NB4 (cell line): ENCODE results near the gene CHIC2.
"Not testable (repeated sequence)": the region's sequence is repeated elsewhere in the genome, so short reads cannot be mapped to it uniquely, and the experiment has no call there.

Source experiments
- DNase-seq: peaks from one replicate; pipeline ENCODE4 v3.0.0; 2010; ENCODE audit warnings: low read depth
- H3K4me3 ChIP-seq: one replicate; pipeline ENCODE4 v1.5.1; 2011; ENCODE audit warnings: mild to moderate bottlenecking, low read depth, low read length, moderate library complexity
- MYC ChIP-seq: IDR thresholded peaks from 2 replicates; pipeline ENCODE4 v1.6.1; 2011; ENCODE audit warnings: low read depth, low read length
- POLR2A ChIP-seq: IDR thresholded peaks from 2 replicates; pipeline ENCODE4 v1.6.1; 2011; ENCODE audit warnings: mild to moderate bottlenecking; ENCODE audit not compliant: insufficient read length; ENCODE audit errors: extremely low read depth
- TF ChIP-seq, protein P1 (sequence below): IDR thresholded peaks from 2 replicates; pipeline ENCODE4 v1.6.1; 2011; ENCODE audit warnings: low read depth, low read length
- TF ChIP-seq, protein P2 (sequence below): IDR thresholded peaks from one replicate; pipeline ENCODE4 v1.5.1; 2012; ENCODE audit warnings: low read depth, low read length

Gene CHIC2

DNA sequence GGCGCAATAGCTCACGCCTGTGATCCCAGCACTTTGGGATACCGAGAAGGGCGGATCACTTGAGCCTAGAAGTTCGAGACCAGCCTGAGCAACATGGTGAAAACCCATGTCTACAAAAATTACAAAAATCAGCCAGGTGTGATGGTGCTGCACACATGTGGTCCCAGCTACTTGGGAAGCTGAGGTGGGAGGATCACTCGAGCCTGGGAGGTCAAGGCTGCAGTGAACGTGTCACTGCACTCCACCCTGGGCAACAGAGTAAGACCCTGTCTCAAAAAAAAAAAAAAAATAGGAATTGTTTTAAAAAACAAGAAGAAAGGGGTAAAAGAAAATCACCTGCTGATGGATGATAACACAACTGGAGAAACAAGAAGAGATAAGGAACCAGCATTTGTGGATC, 38.8 kb downstream of the CHIC2 start:
- H3K4me3 ChIP-seq: no peak overlapping the region
- TF ChIP-seq POLR2A (no peak), MYC (no peak)
- TF ChIP-seq, protein P1, sequence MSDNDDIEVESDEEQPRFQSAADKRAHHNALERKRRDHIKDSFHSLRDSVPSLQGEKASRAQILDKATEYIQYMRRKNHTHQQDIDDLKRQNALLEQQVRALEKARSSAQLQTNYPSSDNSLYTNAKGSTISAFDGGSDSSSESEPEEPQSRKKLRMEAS: no peak
- TF ChIP-seq, protein P2, sequence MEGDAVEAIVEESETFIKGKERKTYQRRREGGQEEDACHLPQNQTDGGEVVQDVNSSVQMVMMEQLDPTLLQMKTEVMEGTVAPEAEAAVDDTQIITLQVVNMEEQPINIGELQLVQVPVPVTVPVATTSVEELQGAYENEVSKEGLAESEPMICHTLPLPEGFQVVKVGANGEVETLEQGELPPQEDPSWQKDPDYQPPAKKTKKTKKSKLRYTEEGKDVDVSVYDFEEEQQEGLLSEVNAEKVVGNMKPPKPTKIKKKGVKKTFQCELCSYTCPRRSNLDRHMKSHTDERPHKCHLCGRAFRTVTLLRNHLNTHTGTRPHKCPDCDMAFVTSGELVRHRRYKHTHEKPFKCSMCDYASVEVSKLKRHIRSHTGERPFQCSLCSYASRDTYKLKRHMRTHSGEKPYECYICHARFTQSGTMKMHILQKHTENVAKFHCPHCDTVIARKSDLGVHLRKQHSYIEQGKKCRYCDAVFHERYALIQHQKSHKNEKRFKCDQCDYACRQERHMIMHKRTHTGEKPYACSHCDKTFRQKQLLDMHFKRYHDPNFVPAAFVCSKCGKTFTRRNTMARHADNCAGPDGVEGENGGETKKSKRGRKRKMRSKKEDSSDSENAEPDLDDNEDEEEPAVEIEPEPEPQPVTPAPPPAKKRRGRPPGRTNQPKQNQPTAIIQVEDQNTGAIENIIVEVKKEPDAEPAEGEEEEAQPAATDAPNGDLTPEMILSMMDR: no peak
- DNase-seq: no peak

DNA sequence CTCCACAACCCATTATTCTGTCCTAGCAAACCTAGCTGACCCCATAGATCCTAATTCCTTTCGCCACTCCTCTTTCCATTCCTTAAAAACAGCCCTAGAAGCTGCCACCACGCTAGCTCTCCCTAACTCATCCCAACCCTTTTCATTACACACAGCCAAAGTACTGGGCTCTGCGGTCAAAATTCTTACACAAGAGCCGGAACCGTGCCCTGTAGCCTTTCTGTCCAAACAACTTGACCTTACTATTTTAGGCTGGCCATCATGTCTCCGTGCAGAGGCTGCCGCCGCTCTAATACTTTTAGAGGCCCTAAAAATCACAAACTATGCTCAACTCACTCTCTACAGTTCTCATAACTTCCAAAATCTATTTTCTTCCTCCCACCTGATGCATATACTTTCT, 41.4 kb downstream of the CHIC2 start:
- DNase-seq: not testable (repeated sequence)

DNA sequence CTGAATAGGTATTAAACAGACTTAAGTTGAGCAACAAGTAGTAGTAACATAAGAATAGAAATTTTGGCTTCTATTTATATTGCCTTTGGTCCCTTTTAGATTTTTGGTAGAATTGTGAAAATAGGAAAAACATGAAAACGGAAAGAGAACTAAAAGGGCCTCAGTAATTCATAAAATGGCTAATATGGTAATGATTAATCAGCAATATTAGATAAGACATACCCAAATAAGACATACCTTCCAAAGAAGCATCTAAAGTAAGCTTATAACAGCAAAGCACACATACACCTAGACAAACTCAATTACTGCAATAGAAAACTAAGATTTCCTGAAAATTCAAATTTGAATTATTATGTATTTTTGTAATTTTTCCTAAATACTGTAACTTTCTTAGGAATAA, 46.4 kb downstream of the CHIC2 start:
- H3K4me3 ChIP-seq: no peak overlapping the region
- TF ChIP-seq, protein P1: no peak
- TF ChIP-seq POLR2A (no peak), MYC (no peak)
- TF ChIP-seq, protein P2: no peak
- no peak for DNase-seq

More for the DNA sequence above, 41.4 kb downstream of the CHIC2 start:
- not testable (repeated sequence) for H3K4me3 ChIP-seq

DNA sequence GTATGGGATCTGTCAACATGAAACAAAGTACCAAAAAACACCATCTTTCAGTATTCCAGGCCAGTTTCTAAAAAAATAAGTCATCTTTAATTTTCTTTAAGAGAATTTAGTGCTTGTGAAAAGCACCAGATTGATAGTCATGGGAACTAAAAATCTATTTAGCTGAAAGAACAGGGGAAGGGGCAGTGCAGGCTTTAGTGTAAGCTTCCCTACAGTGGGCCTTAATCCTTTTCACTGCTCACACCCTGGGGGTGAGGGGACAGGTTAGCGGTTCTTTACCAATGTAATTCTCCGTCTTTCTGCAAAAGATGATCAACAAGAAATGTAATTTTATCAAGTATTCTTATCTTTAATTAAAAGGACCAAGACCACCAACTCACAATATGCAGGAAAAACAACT, 47.1 kb downstream of the CHIC2 start:
- DNase-seq: no peak
- no peak for TF ChIP-seq MYC
- TF ChIP-seq, protein P1: no peak
- TF ChIP-seq, protein P2: no peak
- no peak for TF ChIP-seq POLR2A
- no peak overlapping the region for H3K4me3 ChIP-seq

DNA sequence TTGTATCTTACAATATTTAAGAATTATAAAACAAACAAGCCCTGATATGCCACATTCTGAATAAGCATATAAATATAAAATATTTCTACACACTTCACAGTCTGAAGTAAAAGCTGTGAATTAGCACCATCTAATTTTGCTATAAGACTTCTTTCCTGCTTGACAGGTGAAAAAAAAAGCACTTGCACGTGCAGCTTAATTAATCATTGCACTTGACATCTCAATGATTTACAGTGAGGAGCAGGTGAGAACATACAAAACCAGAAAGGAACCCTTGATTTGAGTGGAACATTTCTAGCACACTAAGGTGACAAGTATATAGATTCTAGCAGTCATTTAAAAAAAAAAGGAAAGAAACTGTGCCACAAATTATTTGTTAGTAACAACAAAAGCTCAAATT, 47.9 kb downstream of the CHIC2 start:
- DNase-seq: no peak
- TF ChIP-seq MYC: no peak
- TF ChIP-seq, protein P1: no peak
- TF ChIP-seq, protein P2: no peak
- TF ChIP-seq POLR2A: no peak
- H3K4me3 ChIP-seq: no peak overlapping the region

DNA sequence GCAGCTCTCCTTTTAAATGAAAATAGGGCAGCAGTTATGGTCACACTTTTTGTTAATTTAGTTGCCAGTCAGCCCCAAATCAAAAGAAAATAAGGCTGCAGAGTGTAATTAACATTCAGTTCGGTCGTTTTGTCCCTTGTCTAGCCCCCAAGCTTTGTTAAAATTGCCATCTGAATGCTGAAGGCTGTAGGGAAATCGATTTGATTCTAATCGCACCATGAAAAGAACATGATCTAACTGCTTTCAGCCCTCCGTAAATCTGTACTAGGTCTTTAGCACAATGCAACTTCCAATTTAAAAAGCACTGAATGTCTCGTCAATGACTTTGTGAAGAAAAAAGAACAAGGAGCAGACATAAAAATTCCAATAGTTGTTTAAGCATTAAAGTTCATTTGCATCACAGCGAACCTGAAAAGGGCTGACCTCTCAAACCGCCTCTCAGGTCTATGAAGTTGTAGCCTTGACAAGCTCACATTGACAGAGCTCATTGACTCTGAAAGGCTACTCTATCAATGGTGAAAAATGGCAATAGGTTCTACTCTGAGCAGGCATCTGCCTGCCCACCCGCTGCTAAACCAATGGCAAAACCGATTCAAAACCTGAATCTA, 48.9 kb downstream of the CHIC2 start:
- TF ChIP-seq POLR2A: no peak
- H3K4me3 ChIP-seq: no peak overlapping the region
- no peak for DNase-seq

DNA sequence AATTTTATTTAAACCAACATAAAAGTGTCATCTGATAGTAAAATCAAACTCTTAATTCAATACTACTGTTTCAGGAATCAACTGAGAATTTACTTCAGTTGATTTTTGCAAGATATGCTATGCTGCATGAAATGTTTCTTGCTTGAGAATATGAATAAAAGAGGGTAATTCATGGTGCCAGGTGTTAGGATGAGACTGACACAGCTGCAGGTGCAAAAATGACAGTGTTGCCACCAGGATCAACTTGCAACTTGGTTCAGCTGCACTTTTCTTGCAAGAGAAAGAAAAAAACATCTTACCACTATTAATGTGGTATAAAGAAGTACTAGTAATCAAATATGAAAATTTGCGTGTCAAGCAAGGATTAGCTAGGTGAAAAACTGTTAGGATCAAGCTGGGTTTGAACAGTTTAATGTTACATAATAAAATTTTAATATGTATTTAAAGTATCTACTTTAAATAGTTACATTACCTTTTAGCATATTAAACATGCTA, 49.7 kb downstream of the CHIC2 start:
- H3K4me3 ChIP-seq: no peak overlapping the region
- TF ChIP-seq MYC: no peak
- TF ChIP-seq, protein P2: no peak
- TF ChIP-seq POLR2A: no peak
- TF ChIP-seq, protein P1: no peak
- DNase-seq: no peak
